GM15510 (cell line): Measurements from ENCODE around the gene ZFHX3.

Experiments used
- POLR2A ChIP-seq: IDR thresholded peaks from 3 replicates; pipeline ENCODE4 v1.6.1; 2011; ENCODE audit warnings: borderline replicate concordance; ENCODE audit not compliant: insufficient read length; ENCODE audit errors: extremely low read depth

Gene ZFHX3

DNA sequence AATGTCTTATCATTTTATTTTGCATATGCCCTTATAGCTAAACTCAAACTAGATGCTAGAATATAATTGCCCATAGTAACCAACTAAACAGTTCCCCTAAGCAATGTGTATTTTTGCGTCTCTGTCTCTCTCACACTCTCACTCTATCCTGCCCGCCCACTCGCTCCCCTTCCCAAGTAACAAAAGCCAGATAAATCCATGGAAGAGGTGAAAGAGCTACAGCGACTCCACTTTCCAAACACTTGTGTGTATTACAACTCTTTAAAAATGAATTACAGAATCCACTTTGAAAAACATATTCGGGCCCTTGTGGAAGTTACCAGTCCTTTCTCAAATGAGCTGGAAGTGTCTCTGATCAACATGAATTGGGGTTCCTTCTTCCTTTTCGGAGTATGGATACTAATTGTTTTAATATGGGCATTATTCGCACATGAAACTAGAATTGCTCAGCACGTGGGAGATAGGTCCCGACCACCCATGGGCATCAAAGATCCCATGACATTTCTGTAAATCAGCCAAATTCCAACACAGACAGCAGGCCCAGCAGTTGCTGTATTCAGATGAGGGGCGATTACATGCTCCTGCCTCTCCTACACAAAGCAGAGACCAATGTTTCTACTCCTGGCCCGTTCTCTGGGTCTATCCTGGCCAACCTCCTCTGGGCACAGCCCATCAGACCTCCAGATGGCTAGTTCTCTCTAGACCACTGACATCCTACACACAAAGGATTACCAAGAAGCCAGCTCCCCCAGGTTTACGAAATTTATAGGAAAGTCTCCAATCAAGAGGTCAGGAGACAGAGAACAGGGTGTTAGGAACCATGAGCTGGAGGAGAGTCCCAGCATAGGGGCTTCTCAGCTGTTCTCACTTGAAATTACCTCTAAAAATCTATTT lies 121.5 kb downstream of the ZFHX3 start:
- no peak for TF ChIP-seq POLR2A

- no peak for TF ChIP-seq POLR2A
These were observed 122.3 kb downstream of the ZFHX3 start for GRCh38 chr16:72925631-72925979.

- no peak for TF ChIP-seq POLR2A
These were observed 122.8 kb downstream of the ZFHX3 start for GRCh38 chr16:72924927-72925630.

- no peak for TF ChIP-seq POLR2A
These were observed 123.4 kb downstream of the ZFHX3 start for GRCh38 chr16:72924537-72924926.

DNA sequence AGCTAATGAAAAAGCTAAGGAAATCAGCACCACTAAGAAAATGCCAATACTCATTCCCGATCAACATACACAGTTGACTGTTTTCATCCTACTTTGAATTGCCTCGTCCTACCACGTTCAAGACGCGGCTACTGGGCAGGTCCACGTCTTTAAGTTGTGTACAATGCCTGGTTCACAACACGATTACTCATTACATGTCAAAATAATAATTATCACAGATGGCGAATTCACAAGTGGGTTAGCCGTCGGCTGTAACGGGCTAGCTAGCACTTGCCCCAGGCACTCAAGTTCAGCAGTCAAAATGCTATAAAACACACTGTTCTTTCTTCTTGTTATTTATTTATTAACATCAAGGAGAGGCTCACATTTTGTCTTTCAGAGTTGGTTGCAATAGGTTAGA lies 124.2 kb downstream of the ZFHX3 start:
- TF ChIP-seq POLR2A = no peak

GRCh38 chr16:72922714-72923113 lies 125.2 kb downstream of the ZFHX3 start:
- no peak for TF ChIP-seq POLR2A

DNA sequence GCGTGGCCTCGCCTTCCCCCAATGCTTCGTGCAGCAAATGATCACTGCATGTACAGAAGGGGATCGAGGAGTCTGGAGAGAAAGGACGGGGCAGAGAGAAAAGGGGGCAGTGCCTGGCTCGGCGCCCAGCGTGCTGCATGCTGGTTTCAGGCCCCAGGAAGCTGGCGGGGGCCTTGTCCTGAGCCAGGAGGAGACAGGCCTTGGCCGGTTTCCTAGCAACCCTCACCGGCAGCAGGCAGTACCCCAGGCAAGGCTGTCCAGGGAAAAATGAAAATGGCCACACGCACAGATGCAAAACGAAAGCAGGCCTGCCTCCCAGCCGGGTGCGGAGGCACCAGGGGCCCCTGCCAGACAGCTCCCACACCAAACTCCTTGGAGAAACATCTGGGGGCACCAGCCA lies 126.3 kb downstream of the ZFHX3 start:
- no peak for TF ChIP-seq POLR2A

DNA sequence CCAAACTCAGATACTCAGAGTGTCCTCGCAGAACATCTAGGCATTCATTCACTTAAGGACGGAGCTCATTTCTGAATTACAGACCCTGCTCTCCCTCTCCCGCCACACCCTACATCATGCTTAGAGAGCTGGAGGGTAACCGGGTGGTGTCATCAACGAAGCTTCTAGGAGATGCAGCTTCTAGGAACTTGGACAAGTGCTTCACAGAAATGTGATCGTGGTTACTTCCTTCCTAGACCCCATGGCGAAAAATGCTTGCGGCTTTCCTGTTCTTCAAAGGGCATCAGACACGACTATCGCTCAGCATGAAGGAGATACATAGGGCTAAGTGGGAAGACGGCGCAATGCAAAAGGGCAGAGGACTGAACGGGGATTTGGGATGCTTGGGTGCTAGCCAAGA lies 126.8 kb downstream of the ZFHX3 start:
- no peak for TF ChIP-seq POLR2A

DNA sequence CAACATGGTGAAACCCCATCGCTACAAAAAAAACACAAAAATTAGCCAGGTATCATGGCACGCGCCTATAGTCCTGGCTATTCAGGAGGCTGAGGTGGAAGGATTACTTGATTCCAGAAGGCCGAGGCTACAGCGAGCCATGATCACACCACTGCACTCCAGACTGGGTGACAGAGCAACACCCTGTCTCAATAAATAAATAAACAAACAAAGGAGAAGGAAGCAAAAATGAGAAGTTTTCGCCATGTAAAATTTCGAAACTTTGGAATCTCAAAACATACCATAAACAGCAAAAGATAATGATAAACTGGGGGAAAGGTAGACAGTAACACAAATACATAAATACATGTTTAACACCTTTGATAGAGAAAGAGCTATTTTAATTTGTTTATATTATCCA lies 130.9 kb downstream of the ZFHX3 start:
- TF ChIP-seq POLR2A = no peak

- TF ChIP-seq POLR2A = no peak
These were observed 132.6 kb downstream of the ZFHX3 start for GRCh38 chr16:72915331-72915730.

DNA sequence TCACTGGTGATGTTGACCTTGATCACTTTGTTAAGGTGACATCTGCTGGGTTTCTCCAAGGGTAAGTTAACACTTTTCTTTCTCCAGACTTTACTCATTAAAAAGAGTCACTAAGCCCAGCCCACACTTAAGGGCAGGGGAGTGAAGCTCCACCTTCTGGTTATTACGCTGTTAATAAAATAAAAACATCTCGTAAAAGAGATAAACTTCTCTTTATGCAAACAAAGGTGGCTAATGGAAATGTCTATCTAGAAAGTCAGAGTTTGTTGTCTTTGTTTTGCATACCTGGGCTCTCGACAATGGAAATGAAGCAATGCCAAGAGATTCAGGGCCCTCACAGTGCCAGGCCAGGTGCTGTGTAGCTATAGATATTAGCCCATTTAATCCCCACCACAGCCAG lies 134.4 kb downstream of the ZFHX3 start:
- TF ChIP-seq POLR2A = no peak

- no peak for TF ChIP-seq POLR2A
These were observed 136.0 kb downstream of the ZFHX3 start for GRCh38 chr16:72911971-72912370.

DNA sequence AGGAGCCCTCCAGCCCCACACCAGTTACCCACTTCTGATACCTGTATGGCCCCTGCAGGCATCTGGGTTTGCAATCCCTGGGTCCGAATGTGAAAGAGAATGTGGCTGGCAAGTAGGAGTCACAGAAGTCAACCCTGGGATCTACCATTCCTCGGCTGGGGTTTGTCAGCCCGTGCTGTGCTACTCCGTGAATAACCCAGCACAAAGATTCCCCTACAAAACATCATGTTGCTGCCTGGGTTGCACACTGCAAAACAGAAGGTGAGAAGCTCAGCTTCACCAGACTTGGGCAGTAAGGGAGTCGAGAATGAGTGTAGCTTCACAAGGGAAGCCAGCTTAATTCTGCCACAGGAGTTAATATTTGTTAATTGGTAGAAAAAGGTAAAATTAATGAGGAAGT lies 137.1 kb downstream of the ZFHX3 start:
- no peak for TF ChIP-seq POLR2A

- no peak for TF ChIP-seq POLR2A
These were observed 137.5 kb downstream of the ZFHX3 start for GRCh38 chr16:72910381-72910780.

DNA sequence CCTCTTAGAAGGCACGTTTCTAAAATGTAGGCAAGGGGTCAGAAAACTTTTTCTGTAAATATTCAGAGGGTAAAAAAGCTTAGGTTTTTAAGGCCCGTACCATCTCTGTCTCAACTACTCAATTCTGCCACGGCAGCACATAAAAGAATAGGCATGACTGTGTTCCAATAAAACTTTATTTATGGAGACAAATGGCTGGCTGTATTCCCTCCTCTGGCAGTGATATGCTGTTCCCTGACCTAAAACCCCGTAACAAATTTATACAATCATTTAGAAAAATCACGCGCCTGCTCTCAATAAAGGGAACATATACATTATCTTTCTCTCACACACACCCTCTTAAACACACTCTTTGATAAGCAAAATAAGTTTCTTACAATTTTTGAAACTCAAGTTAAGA lies 138.7 kb downstream of the ZFHX3 start:
- TF ChIP-seq POLR2A = no peak
